NCI-H1092 (cell line): Measurements from ENCODE around the gene TMEM106B.
A peak's percentile ranks its signal among the peaks of the same experiment; 100 is the strongest.
"Not testable (repeated sequence)": the region's sequence is repeated elsewhere in the genome, so short reads cannot be mapped to it uniquely, and the experiment has no call there.

Source experiments
- DNase-seq: peaks from one replicate; lab custom pipeline; 2025; lab: John Stamatoyannopoulos, UW

The TMEM106B gene

GRCh38 chr7:12211054-12211710 is at the start of gene TMEM106B:
TSS of gene TMEM106B (plus strand) at chr7:12211294. CDS start at chr7:12214811, 3,517 bp downstream.
- DNase-seq = peak; percentile 98

- DNase-seq = no peak
These were observed 48.5 kb upstream of the TMEM106B start for GRCh38 chr7:12162415-12163113.

GRCh38 chr7:12168065-12168464 is 43.0 kb upstream of the TMEM106B start:
- not testable (repeated sequence) for DNase-seq

GRCh38 chr7:12169981-12170820 is 40.9 kb upstream of the TMEM106B start:
- not testable (repeated sequence) for DNase-seq

GRCh38 chr7:12173671-12174070 is 37.4 kb upstream of the TMEM106B start:
- no peak for DNase-seq

- no peak for DNase-seq
These were observed 36.2 kb upstream of the TMEM106B start for GRCh38 chr7:12174931-12175330.

- no peak for DNase-seq
These were observed 32.8 kb upstream of the TMEM106B start for GRCh38 chr7:12178317-12178716.

GRCh38 chr7:12194426-12194825 is 16.7 kb upstream of the TMEM106B start:
- no peak for DNase-seq

GRCh38 chr7:12196386-12196785 is 14.7 kb upstream of the TMEM106B start:
- DNase-seq = no peak

- DNase-seq = no peak
These were observed 11.7 kb upstream of the TMEM106B start for GRCh38 chr7:12199363-12199762.

- DNase-seq = no peak
These were observed 4.0 kb upstream of the TMEM106B start for GRCh38 chr7:12207046-12207445.

- DNase-seq = no peak
These were observed 1.9 kb upstream of the TMEM106B start for GRCh38 chr7:12209221-12209620.

- DNase-seq = peak; percentile 34
These were observed 678 bp upstream of the TMEM106B start for GRCh38 chr7:12210179-12211053.

GRCh38 chr7:12211711-12212485 is 804 bp downstream of the TMEM106B start:
- peak; percentile 21 for DNase-seq

GRCh38 chr7:12217311-12217710 is 6.2 kb downstream of the TMEM106B start:
- no peak for DNase-seq

- DNase-seq = no peak
These were observed 9.4 kb downstream of the TMEM106B start for GRCh38 chr7:12220389-12221046.

- DNase-seq = no peak
These were observed 10.3 kb downstream of the TMEM106B start for GRCh38 chr7:12221414-12221813.

GRCh38 chr7:12222889-12223579 is 11.9 kb downstream of the TMEM106B start:
- no peak for DNase-seq

- DNase-seq = not testable (repeated sequence)
These were observed 13.9 kb downstream of the TMEM106B start for GRCh38 chr7:12225017-12225416.

- no peak for DNase-seq
These were observed 15.7 kb downstream of the TMEM106B start for GRCh38 chr7:12226756-12227155.
